ENCODE measurements around the gene PRDX4.

DNA sequence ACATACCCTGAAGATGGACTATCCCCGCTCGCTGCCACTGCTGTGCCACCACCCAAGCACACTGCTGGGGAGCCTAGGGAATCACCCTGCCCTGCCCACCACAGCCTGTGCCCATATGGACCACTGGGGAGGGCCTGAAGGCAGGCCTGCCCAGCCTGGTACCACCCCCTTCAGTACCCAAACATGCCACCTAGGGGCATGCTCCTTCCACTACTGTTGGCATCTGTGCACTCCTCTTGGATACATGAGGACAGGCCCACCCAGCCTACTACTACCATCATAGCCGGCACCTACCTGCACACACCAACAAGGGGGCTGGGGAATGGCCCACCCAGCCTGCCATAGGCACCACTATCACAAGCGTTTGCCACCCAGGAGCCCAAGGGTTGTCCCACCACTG lies 30.1 kb upstream of the PRDX4 start:
- TF ChIP-seq, protein P1, sequence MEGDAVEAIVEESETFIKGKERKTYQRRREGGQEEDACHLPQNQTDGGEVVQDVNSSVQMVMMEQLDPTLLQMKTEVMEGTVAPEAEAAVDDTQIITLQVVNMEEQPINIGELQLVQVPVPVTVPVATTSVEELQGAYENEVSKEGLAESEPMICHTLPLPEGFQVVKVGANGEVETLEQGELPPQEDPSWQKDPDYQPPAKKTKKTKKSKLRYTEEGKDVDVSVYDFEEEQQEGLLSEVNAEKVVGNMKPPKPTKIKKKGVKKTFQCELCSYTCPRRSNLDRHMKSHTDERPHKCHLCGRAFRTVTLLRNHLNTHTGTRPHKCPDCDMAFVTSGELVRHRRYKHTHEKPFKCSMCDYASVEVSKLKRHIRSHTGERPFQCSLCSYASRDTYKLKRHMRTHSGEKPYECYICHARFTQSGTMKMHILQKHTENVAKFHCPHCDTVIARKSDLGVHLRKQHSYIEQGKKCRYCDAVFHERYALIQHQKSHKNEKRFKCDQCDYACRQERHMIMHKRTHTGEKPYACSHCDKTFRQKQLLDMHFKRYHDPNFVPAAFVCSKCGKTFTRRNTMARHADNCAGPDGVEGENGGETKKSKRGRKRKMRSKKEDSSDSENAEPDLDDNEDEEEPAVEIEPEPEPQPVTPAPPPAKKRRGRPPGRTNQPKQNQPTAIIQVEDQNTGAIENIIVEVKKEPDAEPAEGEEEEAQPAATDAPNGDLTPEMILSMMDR (IDR thresholded peaks at IDR 0.05; ENCODE audit: borderline replicate concordance, extremely low read depth, low read length, poor library complexity, severe bottlenecking): no peak
- no peak for TF ChIP-seq EZH2 (IDR thresholded peaks at IDR 0.05; ENCODE audit: borderline replicate concordance, low read depth, low read length, severe bottlenecking)
